Measurements from ENCODE around the gene ARHGEF12.
"Not testable (repeated sequence)": the region's sequence is repeated elsewhere in the genome, so short reads cannot be mapped to it uniquely, and the experiment has no call there.

Gene ARHGEF12

DNA sequence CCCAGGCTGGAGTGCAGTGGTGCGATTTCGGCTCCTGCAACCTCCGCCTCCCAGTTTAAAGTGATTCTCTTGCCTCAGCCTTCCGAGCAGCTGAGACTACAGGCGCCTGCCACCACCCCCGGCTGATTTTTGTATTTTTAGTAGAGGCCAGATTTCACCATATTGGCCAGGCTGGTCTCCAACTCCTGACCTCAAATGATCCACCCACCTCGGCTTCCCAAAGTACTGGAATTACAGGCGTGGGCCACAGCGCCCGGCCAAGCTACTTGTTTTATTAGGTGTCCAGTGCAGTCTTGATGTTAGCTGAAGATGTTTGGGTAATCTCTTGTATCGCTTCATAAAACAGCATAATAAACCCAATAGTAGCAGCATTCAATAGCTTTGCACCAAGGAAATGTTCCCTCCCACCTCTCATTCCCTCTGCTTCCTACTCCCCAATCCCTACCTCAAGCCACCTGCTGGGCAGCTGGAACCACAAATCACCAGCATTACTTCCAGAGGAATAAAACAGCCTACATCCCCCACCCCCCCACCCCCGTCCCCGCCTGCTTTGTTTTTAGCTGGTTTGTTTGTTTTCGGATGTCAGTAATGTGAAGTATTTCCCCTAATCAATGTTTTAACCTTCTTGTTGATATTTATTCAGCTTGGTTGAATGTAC, 164.3 kb downstream of the ARHGEF12 start:
- no peak overlapping the region for H3K27ac ChIP-seq
- no peak for TF ChIP-seq ZFX (IDR thresholded peaks at IDR 0.05; ENCODE audit: borderline replicate concordance)

DNA sequence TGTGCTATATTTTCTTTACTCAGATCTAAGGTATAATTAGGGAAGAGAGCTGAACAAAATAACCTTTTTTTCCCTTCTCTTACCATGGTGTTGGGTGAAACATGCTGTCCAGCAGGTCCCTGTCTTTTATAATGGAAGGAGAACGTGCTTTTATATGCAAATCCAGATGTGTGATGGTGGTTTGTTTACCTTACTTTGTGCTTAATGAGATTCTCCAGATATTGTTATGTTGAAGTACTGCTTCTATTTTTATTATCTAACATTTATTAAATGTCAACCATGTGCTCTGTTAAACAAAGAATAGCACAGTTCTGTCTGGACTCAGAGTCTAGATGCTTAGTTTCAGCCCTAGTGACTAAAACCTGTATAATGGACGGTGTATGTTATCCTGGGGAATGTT, 165.2 kb downstream of the ARHGEF12 start:
- TF ChIP-seq ZFX (IDR thresholded peaks at IDR 0.05; ENCODE audit: borderline replicate concordance), result no peak
- TF ChIP-seq CTCF (IDR thresholded peaks at IDR 0.05), result no peak
- no peak overlapping the region for H3K27ac ChIP-seq

GRCh38 chr11:120501976-120502755, 166.0 kb downstream of the ARHGEF12 start:
- H3K27ac ChIP-seq, result no peak overlapping the region
- TF ChIP-seq CTCF (IDR thresholded peaks at IDR 0.05) (no peak), ZFX (IDR thresholded peaks at IDR 0.05; ENCODE audit: borderline replicate concordance) (no peak)

DNA sequence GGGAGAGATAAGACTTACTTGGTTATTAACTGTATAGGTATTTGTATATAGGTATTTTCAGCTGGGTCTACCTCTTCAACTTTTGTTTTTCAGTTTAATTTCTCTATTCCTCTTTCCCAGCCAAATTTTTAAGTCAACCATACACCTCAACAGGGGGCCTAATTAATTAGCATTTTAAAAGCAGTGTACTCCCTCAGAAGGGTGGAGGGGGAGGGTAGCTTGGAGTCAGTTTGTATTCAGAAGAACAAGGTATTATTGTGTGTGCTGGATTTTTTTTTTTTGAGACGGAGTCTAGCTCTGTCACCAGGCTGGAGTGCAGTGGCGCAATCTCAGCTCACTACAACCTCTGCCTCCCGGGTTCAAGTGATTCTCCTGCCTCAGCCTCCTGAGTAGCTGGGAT, 167.3 kb downstream of the ARHGEF12 start:
- not testable (repeated sequence) for H3K27ac ChIP-seq

- H3K27ac ChIP-seq, result no peak overlapping the region
- TF ChIP-seq ZFX (IDR thresholded peaks at IDR 0.05; ENCODE audit: borderline replicate concordance), result no peak
- no peak for TF ChIP-seq CTCF (IDR thresholded peaks at IDR 0.05)
These were observed 169.7 kb downstream of the ARHGEF12 start for GRCh38 chr11:120505801-120506425.

DNA sequence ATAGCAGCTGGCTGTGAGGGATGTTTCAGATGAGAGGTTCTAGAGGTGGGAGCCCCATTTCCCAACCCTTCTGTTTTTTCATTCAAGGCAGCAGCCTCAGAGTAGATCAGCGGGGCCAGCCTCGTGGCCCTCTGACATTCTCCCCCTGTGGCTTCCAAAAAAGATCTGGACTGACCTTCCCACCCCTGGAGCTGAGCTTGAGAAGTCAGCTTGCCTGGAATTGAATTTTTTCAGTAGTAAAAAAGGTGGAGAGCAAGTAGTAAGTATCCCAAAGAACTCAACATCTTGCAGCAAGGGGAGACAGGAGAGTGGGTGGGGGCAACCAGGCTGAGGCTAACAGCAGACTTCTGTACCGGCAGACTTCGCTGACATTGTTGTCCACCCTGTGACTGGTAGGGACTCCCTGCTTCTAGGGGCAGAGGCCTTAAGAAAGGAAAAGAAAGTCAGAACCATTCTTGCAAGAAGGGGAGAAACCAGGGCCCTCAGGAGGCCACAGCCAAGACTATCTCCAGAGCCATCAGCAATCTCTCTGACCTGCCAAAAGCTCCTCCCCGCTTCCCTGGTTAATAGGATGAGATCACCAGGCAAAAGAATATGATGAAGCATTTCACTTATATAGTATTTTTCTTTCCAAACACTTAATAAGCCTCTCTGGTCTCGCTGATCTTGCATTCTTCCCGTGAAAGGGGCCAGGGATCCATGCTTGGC, 173.3 kb downstream of the ARHGEF12 start:
- no peak for TF ChIP-seq CTCF (IDR thresholded peaks at IDR 0.05)
- TF ChIP-seq ZFX (IDR thresholded peaks at IDR 0.05; ENCODE audit: borderline replicate concordance), result no peak
- H3K27ac ChIP-seq, result no peak overlapping the region

GRCh38 chr11:120510406-120511115, 174.3 kb downstream of the ARHGEF12 start:
- TF ChIP-seq ZFX (IDR thresholded peaks at IDR 0.05; ENCODE audit: borderline replicate concordance) (no peak), CTCF (IDR thresholded peaks at IDR 0.05) (no peak)
- H3K27ac ChIP-seq, result no peak overlapping the region

Data from 22Rv1 (cell line).